Upper lobe of right lung (tissue), 1 donor: ENCODE data around the gene PELI1. TPM values are rescaled to one million over a fixed set of nuclear protein-coding genes. Genes with fewer than 3 reads are reported as not detected.

ENCODE experiments used
- ATAC-seq: fragments of 200-7000 bp; cut with Tn5 transposase; one replicate; pipeline ENCODE4 v1.9.1; 2020; ENCODE audit warnings: mild to moderate bottlenecking, moderate library complexity
- DNase-seq: peaks from one replicate; pipeline ENCODE4 v3.0.0-alpha.2; 2020
- H3K27ac ChIP-seq: fragments of 200-600 bp; one replicate; pipeline ENCODE4 v1.8.0; 2022
- H3K27me3 ChIP-seq: fragments of 200-600 bp; one replicate; pipeline ENCODE4 v1.8.0; 2022; ENCODE audit warnings: mild to moderate bottlenecking
- H3K36me3 ChIP-seq: fragments of 200-600 bp; one replicate; pipeline ENCODE4 v1.8.0; 2022
- H3K4me1 ChIP-seq: fragments of 200-600 bp; one replicate; pipeline ENCODE4 v1.8.0; 2022
- H3K4me3 ChIP-seq: fragments of 200-600 bp; one replicate; pipeline ENCODE4 v1.8.0; 2022; ENCODE audit warnings: mild to moderate bottlenecking
- H3K9me3 ChIP-seq: fragments of 200-600 bp; one replicate; pipeline ENCODE4 v1.8.0; 2022
- intact Hi-C: fragments of 100-400 bp; cut with DNase I; formaldehyde crosslinking; loops from one replicate; pipeline ENCODE4 v1.11.0; 2022
- total RNA-seq: library from RNA; stranded (reverse); fragmentation: NEBNext Ultra II Directional; extraction: Animal tissue kit (Norgen Biotek cat#: 25700); gene quantifications from one replicate; pipeline ENCODE4 v1.2.1, GENCODE V29; 2021
- TF ChIP-seq, protein P1 (sequence below): fragments of 200-600 bp; IDR thresholded peaks from one replicate; pipeline ENCODE4 v1.8.0; 2022; ENCODE audit warnings: antibody characterized with exemption
- donor health status: DM: no; HTN: yes; CAD: no; lungs with severe emphysema.

Gene PELI1
- total RNA-seq, 1 donor from 2014 or later: 35.8 TPM

DNA sequence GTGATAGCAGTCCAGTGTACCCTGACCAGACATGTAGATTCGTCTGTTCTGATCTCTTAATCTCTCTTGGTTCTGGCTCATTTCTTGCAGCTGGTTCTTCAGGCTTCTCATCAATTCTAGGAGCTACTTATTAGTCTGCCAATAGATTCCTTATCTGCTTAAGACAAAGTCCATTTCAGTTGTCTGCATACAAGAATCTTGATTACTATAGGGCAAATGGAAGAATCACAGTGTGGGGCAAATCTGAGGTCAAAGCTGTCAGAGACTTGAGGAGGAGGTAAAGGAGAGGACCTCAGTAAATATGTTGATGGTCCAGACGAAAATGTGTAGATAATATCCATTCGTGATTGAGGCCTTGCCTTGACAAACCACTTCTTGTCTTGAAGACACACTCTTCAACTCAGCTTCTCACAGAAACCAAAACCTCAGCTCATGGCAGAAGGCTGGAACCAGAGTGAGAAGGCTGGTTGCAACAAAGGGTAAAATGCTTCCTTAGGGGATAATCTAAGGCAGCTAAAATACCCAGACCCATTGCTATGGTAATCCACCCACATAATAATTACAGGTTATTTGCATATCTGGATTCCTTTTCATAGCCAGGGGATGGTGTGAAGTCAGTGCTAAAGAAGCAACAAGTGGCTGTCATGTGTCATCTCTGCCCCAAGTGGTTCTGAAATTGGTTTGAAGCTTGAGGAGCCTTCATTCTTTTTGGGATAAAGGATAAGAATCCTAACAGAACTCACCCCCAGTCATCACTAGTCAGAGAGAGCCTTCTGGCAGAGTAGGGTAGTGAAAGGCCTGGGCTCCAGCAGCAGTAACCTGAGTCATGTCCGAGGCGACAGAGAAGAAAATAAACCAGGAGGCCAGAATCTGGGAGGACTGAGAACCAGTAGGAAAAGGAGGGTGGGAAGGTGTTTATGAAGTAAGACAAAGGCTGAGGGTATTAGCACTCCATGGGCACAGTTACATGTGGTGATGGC, 29.2 kb upstream of the PELI1 start:
- Histone ChIP-seq H3K4me1 (peaks cover 8% of the 10 kb centered on the region), H3K9me3 (no peaks in the 10 kb centered on the region), H3K4me3 (no peak overlapping the region), H3K27me3 (no peaks in the 10 kb centered on the region), H3K27ac (no peak overlapping the region), H3K36me3 (no peaks in the 10 kb centered on the region)
- ATAC-seq: no peak
- DNase-seq: no peak
- TF ChIP-seq, protein P1, sequence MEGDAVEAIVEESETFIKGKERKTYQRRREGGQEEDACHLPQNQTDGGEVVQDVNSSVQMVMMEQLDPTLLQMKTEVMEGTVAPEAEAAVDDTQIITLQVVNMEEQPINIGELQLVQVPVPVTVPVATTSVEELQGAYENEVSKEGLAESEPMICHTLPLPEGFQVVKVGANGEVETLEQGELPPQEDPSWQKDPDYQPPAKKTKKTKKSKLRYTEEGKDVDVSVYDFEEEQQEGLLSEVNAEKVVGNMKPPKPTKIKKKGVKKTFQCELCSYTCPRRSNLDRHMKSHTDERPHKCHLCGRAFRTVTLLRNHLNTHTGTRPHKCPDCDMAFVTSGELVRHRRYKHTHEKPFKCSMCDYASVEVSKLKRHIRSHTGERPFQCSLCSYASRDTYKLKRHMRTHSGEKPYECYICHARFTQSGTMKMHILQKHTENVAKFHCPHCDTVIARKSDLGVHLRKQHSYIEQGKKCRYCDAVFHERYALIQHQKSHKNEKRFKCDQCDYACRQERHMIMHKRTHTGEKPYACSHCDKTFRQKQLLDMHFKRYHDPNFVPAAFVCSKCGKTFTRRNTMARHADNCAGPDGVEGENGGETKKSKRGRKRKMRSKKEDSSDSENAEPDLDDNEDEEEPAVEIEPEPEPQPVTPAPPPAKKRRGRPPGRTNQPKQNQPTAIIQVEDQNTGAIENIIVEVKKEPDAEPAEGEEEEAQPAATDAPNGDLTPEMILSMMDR: no peak
- intact Hi-C loops: no loop called here

DNA sequence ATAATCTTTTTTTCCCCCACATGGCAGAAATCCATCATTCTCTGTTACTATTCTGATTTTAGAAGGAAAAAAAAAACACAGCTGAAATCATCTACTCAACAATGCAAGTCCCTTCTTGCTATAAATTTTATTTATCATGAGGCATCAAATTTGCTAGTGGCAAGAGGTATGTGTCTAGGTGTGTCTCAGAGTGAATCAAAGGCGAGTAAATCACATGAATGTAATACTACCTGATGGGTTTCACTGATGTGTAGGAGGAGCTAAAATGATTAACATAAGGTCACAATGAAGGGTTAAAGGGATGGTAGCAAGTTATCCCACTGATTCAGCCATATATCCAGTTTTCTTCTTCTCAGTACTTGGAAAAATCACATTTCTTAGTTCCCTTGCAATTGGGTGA, 24.5 kb upstream of the PELI1 start:
- TF ChIP-seq, protein P1: no peak
- Histone ChIP-seq H3K27ac (no peak overlapping the region), H3K36me3 (no peaks in the 10 kb centered on the region), H3K4me1 (no peaks in the 10 kb centered on the region), H3K9me3 (no peaks in the 10 kb centered on the region), H3K27me3 (no peaks in the 10 kb centered on the region), H3K4me3 (no peak overlapping the region)
- intact Hi-C loops: no loop called here
- no peak for ATAC-seq
- DNase-seq: no peak

DNA sequence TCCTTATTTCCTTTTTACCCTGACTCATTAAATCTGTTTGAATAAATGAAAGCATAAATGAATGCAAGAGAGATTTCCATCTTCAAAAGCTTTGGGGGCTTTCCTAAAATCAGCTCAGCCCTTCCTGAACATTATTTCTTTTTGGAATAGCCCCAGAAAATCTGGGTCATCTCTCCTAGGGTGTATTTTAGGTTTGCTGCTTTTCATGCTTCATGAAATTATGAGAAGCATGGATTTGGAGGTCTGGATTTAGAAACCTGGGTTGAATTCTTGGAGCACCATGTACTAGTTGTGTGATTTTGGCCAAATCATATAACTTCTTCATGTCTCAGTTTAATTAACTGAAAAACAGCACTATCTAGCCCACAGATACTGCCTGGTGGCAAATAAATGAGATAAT, 24.0 kb upstream of the PELI1 start:
- no peaks in the 10 kb centered on the region for H3K27me3 ChIP-seq
- H3K9me3 ChIP-seq: no peaks in the 10 kb centered on the region
- ATAC-seq (no peak), DNase-seq (no peak)
- no peaks in the 10 kb centered on the region for H3K4me1 ChIP-seq
- no peak overlapping the region for H3K4me3 ChIP-seq
- intact Hi-C loops: no loop called here
- H3K36me3 ChIP-seq: no peaks in the 10 kb centered on the region
- H3K27ac ChIP-seq: no peak overlapping the region
- TF ChIP-seq, protein P1: no peak

DNA sequence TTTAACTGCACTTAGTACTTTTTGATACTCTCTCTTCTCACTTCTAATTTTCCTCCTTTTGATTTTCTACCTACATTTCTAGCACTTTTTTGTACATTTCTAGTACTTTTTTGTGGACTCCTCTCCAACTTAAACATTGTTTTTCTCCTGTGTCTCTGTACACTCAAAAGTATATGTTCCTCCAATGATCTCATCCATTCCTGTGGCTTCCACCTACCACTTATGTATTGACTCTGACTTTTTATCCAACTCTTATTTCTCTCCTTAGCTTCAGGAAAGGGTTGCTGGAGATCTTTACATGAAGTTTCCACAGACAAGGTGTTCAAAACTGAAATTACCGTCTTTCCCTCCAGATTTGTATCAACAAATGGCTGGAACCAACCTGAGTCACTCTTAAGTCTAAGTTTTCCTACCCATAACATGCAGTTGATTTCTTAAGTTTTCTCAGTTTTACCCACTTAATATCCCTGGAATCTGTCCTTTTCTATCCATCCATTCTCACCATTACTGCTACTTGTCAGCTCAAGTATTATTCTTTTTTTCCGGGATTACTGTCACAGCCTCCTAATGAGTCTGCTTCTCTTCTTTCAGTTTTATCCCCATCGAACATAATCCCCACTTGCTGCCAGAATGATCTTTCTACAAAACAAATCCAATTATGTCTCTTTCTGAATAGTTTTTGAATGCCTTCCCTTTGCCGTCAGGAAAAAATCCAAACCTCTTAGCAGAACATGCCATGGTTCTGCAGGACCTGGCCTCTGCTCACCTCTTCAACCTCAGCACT, 22.6 kb upstream of the PELI1 start:
- no peak for DNase-seq
- TF ChIP-seq, protein P1: no peak
- ATAC-seq: no peak
- Histone ChIP-seq H3K36me3 (no peaks in the 10 kb centered on the region), H3K4me1 (no peaks in the 10 kb centered on the region), H3K27ac (no peak overlapping the region), H3K9me3 (no peaks in the 10 kb centered on the region), H3K27me3 (no peaks in the 10 kb centered on the region), H3K4me3 (no peak overlapping the region)
- intact Hi-C loops: no loop called here

DNA sequence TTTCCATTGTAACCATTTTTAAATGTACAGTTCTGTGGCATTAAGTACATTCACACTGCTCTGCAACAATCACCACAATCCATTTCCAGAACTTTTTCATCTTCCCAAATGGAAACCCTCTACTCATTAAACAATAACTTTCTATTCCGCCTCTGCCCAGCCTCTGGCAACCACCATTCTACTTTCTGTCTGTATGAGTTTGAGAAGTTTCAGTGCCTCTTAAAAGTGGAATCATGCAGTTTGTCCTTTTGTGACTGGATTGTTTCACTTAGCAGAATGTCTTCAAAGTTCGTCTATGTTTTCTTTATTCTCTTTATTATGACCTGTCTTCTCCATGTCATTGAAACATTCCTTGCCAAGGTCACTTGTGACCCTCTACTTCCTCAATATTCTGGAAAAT, 22.0 kb upstream of the PELI1 start:
- no peak for ATAC-seq
- H3K4me3 ChIP-seq: no peak overlapping the region
- DNase-seq: no peak
- no peak overlapping the region for H3K27ac ChIP-seq
- TF ChIP-seq, protein P1: no peak
- H3K27me3 ChIP-seq: no peaks in the 10 kb centered on the region
- intact Hi-C loops: no loop called here
- no peaks in the 10 kb centered on the region for H3K9me3 ChIP-seq
- no peaks in the 10 kb centered on the region for H3K36me3 ChIP-seq
- H3K4me1 ChIP-seq: no peaks in the 10 kb centered on the region
